HL-60/S4 (cell line): Measurements from ENCODE around the gene ATP6V0C.
"Not testable (repeated sequence)": the region's sequence is repeated elsewhere in the genome, so short reads cannot be mapped to it uniquely, and the experiment has no call there.

Experiments used
- in situ Hi-C: fragments of 300-500 bp; cut with MboI; formaldehyde crosslinking; loops from 2 replicates; pipeline ENCODE4 v1.14.3; 2022; ENCODE audit warnings: low sequenced_read_pairs

Gene ATP6V0C

DNA sequence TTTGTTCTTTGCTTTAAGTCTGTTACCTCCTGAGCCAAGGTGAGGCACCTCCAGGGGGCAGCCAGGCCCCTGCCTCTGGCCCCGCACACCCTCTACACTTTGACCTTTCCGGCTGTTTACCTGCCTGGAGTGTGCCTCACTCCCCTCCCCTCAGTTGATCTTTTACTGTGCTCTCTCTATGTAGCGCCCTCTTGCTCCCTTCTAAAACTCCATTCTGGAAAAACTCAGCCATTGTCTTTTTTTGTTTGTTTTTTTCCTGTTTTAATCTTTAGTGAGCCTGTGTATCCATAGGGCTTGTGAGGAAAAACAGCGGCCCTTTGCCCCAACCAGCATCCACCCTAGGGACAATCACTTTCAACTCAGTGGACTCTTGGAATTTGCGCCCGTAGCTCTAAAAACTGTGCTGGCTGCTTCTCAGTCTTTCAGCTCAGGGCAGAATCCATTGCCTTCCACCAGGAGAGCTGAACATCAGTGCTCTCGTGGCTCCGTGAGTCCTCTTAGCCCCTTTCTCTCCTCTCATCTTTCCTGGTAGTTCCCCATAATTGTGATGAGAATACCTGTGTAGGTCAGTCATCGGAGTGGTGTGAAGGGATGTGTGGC, 10.7 kb downstream of the ATP6V0C start:
- in situ Hi-C loops: no loop called here

DNA sequence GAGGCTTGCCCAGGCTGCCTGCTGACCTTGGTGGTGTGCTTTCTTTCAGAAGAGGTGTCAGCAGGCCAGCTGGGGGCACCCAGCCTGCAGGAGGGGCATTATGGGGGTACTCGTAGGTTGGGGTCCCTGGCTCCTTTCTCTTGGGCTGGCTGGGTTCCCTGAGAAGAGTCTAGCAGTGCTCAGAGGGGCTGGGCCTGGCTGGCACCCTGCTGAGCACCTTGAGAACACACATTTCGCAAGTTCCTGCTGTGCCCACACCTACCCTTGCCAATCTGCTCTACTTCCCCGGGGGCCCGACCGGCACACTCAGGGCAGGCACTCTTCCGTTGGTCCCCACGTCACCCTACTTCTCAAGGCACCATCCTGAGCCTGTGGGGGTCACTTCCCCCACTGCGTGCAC, 12.4 kb downstream of the ATP6V0C start:
- in situ Hi-C loops: no loop called here

DNA sequence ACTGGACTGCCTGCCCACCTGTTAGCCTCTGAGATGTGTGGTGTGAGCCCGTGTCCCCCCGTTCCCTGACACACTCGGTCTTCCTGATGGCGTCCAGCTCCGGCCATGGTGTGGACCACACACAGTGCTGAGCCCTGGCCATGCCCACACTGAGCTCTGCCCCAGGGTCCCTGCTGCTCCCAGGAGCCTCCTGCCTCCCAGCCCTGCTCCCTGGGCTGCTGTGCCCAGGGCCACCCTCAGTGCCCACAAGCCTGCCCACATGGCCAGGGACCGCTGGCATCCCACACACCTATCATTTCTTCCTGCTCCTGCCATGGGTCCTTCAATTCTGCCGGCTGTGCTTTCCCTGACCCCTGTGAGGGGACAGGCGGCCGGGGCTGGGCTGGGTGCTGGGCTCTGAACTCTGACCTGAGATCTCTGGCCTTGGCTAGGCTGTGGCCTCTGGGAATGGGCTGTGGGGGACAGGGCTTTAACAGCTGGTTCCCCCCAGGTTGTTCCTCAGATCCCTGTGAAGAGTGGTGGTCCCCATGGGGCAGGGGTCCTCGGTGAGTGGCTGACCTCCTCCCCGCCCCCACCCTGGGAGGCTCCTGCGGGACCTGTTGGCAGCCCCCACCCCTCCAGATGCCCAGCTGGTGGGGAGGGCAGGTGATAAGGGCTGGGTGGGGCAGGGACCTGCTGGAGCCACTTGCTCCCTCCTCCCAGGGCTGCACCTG, 13.5 kb downstream of the ATP6V0C start:
- in situ Hi-C loops: no loop called here

DNA sequence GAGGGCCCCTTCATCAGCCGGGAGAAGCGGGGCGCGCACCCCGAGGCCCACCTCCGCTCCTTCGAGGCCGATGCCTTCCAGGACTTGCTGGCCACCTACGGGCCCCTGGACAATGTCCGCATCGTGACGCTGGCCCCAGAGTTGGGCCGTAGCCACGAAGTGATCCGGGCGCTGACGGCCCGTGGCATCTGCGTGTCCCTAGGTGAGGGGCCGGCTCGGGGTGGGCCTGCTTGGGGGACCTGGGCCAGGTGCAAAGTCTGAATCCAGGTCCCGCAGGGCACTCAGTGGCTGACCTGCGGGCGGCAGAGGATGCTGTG, 14.0 kb downstream of the ATP6V0C start:
- in situ Hi-C loops: no loop called here

DNA sequence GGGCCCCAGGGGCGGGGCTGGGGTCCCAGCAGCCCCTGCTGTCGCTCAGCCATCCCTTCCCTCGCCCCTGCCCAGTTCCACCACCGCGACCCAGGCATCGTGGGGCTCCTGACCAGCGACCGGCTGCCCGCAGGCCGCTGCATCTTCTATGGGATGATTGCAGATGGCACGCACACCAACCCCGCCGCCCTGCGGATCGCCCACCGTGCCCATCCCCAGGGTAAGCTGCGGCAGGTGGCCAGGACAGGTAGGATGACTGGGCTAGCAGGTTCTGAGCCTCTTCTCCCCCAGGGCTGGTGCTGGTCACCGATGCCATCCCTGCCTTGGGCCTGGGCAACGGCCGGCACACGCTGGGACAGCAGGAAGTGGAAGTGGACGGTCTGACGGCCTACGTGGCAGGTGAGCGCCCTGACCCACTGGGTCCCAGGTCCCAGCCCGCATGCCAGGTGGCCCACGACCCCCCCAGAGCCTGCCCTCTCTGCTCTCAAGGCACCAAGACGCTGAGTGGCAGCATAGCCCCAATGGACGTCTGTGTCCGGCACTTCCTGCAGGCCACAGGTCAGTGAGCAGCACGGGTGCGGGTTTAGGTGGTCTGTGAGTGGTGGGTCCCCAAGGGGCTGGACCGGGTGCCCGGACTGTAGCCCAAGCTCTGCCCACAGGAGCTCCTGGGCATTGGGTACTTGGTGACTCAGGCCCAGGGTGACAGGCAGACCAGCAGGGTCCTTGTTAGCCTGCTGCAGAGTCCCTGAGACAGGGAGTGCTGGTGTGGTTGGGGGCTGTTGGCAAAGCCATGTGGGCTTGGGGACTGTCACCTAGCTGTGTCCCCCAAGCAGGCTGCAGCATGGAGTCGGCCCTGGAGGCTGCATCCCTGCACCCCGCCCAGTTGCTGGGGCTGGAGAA, 14.7 kb downstream of the ATP6V0C start:
- in situ Hi-C loops: no loop called here

DNA sequence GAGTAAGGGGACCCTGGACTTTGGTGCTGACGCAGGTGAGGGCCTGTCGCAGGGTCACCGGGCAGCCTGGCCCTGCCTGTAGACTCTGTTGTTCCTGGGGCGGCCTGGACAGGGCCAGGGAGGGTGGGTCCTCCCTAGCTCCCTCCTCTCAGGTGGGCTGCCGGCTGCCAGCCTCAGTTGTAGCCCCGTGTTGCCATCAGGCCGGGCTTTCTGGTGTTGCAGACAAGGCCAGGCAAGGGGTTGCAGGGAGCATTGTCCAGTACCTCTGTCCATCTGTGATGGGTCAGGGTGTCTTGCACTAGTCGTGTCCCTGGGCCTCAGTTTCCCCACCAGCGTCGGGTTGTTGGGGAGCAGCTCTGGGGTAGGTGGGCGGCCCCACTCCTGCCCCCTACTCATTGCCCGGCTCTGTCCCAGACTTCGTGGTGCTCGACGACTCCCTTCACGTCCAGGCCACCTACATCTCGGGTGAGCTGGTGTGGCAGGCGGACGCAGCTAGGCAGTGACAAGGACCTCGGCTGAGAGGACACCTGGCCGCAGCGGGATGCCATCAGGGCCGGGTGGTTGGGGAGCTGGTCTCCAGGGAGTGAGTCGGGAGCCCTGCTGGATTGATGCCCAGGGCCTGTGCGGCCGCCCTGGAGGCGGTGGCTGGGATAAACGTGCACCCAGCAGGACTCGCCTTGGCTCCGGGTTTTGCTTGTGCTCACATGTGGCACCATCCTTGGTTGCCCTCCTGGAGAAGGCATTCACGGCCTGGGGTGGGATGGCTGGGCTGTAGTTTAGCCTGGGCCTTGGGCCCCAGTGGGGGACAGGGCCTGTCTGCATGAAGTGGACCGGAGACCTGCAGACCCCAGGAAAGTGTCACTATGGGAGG, 15.5 kb downstream of the ATP6V0C start:
- in situ Hi-C loops: no loop called here

DNA sequence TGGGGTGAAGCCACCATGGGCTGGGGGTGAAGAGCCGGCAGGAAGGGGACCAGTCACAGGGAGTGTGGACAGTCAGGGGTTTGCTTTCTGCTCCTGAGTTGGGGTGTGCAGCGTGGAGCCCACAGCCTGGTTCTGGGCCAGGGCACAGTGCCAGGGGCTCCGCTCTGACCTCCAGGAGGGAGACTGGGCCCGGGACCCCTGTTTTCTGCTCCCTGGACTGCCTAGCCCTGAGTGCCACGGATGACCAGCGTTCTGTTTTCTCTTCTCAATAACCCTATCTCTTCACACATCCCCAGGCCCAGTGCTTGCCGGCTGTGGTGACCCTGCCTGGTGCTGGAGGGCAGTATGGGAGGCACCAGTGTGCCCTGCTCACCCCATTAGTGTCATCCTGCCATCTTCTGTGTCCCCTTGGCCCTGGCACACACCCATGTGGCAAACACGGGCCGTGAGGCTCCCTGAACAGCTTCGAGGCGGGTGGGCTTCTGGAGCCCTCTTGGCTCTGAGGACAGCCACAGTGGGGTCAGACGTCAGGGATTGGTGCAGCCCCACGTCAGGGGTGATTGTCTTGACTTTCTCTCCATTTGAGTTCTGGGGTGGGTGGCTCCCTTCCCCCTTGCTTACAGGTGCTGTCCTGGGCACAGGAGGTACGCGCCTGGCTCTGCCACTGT, 16.3 kb downstream of the ATP6V0C start:
- in situ Hi-C loops: no loop called here

DNA sequence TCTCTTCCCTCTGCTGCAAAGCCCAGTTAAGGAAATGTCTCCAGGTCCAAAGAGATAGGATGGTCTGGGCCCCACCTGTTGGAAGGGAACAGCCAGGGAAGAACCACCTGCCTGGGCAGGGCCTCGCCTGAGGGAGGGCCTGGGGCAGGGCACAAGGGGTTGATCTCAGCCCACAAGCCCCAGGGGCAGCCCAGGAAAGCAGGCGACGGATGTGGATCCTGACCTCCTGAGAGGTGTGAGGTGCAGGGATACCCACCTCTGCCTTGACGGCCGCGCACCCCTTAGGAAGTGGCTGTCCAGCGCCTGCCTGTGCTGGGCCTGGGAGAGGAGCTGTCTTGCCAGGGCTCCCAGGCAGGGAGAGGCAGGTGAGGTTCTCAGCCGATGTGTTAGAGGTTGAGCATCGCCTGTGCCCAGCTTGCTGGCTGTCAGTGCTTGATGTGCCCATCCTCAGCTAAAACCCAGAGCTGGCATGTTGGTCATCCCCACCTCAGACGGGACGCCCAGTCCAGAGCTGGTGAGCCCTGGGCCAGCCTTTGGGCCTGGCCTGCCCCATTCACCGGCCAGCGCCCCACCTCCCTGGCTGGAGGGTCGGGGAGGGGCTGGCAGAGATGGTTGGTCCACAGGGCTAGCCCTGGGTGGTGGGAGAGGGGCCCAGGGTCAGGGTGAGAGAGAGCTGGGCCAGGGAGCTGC, 17.0 kb downstream of the ATP6V0C start:
- in situ Hi-C loops: no loop called here

DNA sequence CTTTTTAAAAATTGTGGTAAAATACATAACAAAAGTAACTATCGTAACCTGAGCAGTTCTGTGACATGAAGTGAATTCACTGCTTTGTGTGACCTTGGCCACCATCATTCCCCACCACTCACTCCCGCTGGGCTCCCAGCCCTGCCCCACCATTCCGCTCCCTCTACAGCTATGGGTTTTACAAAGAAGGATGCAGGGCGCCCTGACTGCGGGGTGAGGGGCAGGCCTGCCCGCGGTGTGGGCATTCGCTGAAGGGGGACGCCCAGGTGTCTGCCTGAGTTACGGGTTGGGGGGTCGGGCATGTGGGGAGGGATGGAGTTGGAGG, 17.6 kb downstream of the ATP6V0C start, which contains the start of gene CEMP1:
Gene CEMP1 (minus strand): TSS at position 38 of the 325 bp plus-strand sequence. CDS start 335 bp downstream, outside the sequence.
- in situ Hi-C loops: no loop called here

DNA sequence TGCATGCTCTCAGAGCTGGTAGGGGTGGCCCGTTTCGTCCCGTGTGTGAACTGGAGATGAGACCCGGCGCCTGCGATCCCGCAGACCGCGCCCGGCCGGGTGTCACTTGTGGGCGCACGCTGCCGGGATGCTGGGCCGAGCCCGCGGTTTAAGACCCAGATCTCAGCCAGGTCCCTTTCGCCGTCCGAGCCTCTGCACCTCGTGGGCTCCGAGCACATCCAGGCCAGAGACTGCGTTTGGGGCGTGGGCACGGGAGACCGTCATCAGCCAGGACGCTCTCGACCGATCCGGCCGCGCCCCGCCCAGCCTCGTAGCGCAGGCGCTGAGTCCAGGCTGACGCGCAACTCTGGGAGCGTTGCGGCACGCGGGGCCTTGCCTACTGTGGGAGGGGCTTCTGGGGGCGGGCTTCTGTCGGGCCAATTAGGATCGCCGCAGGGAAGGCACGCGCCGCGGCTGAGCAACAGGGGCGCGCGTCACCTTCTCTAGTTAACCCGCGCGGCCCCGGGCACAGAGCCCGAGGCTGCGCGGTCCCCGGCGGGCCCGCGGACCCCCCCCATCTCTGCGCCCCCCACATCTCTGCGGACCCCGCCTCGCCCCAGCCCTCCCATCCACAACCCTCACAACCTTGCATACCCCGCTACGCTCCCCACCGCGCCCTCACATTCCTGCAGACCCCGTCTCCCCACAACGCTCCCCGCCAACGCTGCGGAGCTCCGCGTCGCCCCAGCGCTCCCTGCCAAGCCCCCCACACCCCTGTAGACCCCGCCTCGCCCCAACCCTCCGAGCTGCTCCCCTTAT, 18.1 kb downstream of the ATP6V0C start:
- in situ Hi-C loops: no loop called here

DNA sequence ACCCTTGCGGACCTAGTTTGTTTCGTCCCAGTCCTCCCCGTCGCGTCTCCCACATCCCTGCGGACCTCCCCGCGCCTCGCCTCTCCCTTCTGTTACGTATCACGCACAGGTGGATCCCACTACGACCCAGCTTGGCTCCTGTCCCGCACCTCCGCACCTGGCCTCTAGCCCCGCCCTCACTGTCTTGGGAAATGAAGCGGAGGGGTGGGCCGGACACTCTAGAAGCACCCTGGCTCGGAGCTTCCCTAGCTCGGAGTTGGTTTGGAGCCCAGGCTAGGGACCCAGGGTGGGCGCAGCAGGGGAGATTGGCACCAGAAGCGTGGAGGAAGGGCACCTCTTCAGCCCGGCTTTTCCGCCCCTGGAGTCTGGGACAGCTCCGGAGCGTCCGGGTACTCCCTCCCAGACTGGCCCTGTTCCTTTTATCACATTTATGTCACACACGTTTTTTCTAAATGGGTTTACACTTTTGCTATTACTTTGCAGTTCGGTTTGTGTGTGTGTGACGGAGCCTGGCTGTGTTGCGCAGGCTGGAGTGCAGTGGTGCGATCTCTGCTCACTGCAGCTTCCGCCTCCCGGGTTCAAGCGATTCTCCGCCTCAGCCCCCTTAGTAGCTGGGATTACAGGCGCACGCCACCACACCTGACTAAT, 18.9 kb downstream of the ATP6V0C start:
- in situ Hi-C loops: no loop called here

DNA sequence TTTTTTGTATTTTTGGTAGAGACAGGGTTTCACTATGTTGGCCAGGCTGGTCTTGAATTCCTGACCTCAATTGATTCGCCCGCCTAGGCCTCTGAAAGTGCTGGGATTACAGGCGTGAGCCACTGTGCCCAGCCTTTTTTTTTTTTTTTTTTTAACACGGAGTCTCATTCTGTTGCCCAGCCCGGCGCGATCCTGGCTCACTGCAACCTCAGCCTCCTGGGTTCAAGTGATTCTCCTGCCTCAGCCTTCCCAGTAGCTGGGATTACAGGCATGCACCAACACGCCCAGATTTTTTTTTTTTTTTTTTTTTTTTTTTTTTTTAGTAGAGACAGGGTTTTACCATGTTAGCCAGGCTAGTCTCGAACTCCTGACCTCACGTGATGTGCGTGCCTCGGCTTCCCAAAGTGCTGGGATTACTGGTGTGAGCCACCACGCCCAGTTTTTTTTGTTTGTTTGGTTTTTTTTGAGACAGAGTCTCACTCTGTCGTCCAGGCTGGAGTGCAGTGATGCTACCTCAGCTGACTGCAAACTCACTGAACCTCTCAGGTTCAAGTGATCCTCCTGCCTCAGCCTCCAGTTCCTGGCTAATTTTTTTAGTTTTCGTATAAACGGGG, 19.5 kb downstream of the ATP6V0C start:
- in situ Hi-C loops: not testable (repeated sequence)

DNA sequence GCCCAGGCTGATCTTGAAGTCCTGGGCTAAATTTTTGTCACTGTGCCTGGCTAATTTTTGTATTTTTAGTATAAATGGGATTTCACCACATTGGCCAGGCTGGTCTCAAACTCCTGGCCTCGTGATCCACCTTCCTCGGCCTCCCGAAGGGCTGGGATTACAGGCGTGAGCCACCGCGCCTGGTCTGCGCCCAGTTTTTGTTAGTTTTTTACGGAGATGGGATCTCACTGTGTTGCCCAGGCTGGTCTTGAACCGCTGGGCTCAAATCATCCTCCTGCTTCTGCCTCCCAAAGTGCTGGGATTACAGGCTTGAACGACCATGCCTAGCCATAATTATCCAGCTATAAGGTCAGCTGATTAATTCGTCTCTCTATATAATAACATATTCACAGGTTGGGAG, 20.2 kb downstream of the ATP6V0C start:
- in situ Hi-C loops: no loop called here

DNA sequence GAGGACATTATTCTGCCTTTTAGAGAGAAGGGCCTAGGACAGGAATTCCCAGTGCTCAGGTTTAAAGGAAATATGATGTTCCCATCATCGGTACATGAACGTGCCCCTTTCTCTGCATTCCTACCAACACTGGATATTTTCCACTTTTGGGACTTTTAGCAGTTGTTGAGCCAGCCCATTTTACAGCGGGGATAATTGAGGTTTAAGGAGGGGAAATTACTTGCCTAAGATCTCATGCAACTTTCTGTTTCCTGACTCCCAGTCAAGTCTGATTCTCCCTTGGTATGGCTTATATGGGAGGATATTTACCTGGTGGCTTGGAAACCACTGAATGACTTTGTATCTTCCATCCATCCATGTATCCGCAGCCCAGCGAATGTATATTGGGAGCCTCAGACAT, 20.6 kb downstream of the ATP6V0C start:
- in situ Hi-C loops: not testable (repeated sequence)

DNA sequence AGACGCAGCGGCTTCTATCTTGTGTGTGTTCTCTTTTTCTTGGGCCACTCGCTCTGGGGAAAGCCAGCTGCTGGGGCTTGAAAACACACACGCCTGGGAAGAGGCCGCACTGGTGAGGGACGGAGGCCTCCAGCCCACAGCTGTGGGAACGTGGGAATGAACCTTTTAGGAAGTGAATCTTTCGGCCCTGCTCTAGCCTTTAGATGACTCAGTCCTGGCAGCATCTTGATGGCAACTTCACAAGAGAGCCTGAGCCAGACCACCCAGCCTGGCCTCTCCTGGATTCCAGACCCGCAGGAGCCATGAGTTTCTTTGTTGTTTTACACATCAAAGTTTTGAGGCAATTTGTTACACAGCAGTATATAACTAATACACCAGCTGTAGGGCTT, 21.9 kb downstream of the ATP6V0C start:
- in situ Hi-C loops: no loop called here

DNA sequence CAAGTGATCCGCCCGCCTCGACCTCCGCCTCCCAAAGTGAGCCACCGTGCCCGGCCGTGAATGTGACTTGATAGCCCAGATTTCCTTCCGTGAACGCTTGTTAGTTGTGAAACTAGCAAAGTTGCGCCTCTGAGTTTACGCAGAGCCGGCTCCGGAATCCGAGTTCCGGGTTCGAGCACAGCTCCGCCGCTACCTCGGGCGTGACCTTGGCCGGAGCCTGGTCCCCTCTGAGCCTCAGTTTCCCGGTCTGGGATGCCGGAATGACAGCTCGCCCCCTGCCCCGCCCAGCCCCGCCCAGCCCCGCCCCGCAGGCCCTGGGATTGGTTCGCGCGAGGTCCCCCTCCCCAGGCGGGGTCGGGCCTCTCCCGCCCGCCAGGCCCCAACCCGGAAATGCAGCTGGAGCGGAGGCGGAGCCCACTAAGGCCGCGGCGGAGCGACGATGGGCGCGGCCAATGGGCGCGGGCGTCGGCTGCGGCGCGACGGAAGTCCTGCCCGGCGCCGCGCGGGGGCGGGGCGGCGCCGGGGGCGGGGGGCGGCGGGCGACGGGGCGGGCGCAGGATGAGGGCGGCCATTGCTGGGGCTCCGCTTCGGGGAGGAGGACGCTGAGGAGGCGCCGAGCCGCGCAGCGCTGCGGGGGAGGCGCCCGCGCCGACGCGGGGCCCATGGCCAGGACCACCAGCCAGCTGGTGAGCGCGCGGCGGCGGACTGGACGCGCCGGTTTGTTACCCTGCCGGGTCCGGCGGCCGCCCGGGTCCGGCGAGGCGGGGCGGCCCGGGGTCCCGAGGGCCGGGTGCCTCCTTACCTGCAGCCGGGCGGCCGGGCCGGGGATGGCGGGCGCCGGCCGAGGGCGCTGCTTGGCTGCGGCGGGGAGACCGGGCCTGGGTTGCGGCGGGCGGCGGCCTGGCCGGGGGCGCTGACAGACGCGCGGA, 24.0 kb downstream of the ATP6V0C start, which contains the start of gene PDPK1:
Gene PDPK1 (plus strand): TSS at position 571 of the 929 bp plus-strand sequence. CDS start 92 bp downstream, at position 663.
- in situ Hi-C loops: no loop called here
